Smooth muscle cell (in vitro differentiated cells): ENCODE measurements around the gene BANP. TPM values are rescaled to one million over a fixed set of nuclear protein-coding genes. Genes with fewer than 3 reads are reported as not detected.
"Not testable (repeated sequence)": the region's sequence is repeated elsewhere in the genome, so short reads cannot be mapped to it uniquely, and the experiment has no call there.

Experiments
- DNase-seq: peaks from one replicate; lab custom pipeline; 2025; ENCODE audit not compliant: unreplicated experiment; lab: John Stamatoyannopoulos, UW
- H2AFZ ChIP-seq: fragments of 200-600 bp; sonication (generic); 2 replicates; pipeline ENCODE4 v1.6.0; 2016; ENCODE audit warnings: antibody characterized with exemption, low read depth, mild to moderate bottlenecking
- H3F3A ChIP-seq: fragments of 200-600 bp; sonication (generic); 2 replicates; pipeline ENCODE4 v1.6.0; 2017; ENCODE audit warnings: antibody characterized with exemption, low read depth
- H3K27ac ChIP-seq: fragments of 200-600 bp; sonication (generic); 2 replicates; pipeline ENCODE4 v1.5.1; 2016; ENCODE audit warnings: low read depth, mild to moderate bottlenecking
- H3K27me3 ChIP-seq: fragments of 200-600 bp; sonication (generic); 2 replicates; pipeline ENCODE4 v1.6.1; 2016; ENCODE audit warnings: low read depth, mild to moderate bottlenecking
- H3K36me3 ChIP-seq: fragments of 200-600 bp; sonication (generic); 2 replicates; pipeline ENCODE4 v1.5.1; 2016; ENCODE audit warnings: low read depth
- H3K4me1 ChIP-seq: fragments of 200-600 bp; sonication (generic); 2 replicates; pipeline ENCODE4 v1.5.1; 2016; ENCODE audit warnings: low read depth
- H3K4me2 ChIP-seq: fragments of 200-600 bp; sonication (generic); 2 replicates; pipeline ENCODE4 v1.6.0; 2016; ENCODE audit warnings: mild to moderate bottlenecking
- H3K4me3 ChIP-seq: fragments of 200-600 bp; sonication (generic); 2 replicates; pipeline ENCODE4 v1.5.1; 2016; ENCODE audit warnings: mild to moderate bottlenecking
- H3K79me2 ChIP-seq: fragments of 200-600 bp; sonication (generic); 2 replicates; pipeline ENCODE4 v1.6.0; 2016; ENCODE audit warnings: low read depth, mild to moderate bottlenecking
- H3K9ac ChIP-seq: fragments of 200-600 bp; sonication (generic); 2 replicates; pipeline ENCODE4 v1.6.0; 2016; ENCODE audit warnings: low read depth
- H3K9me3 ChIP-seq: fragments of 200-600 bp; sonication (generic); replicated peaks from 2 replicates; pipeline ENCODE4 v1.5.1; 2016; ENCODE audit warnings: low read depth
- H4K20me1 ChIP-seq: fragments of 200-600 bp; sonication (generic); 2 replicates; pipeline ENCODE4 v1.6.0; 2016; ENCODE audit warnings: low read depth
- WGBS: methylation state at CpG from one replicate; pipeline ENCODE4 v1.1.7; 2016; ENCODE audit warnings: low lambda C conversion rate; 5-methylcytosine and 5-hydroxymethylcytosine counted together
- polyA plus RNA-seq: library from polyadenylated mRNA; unstranded; fragments of >200 nt; fragmentation: Nextera tagmentation; extraction: Ambion mirVana; gene quantifications from 2 replicates; pipeline ENCODE4 v1.2.1, GENCODE V29; 2016
- total RNA-seq: library from RNA; depleted of rRNA; stranded (reverse); fragments of >200 nt; gene quantifications from 2 replicates; pipeline ENCODE4 v1.2.3, GENCODE V29; 2014
- TF ChIP-seq, protein P1 (sequence below): fragments of 200-600 bp; sonication (generic); IDR thresholded peaks from 2 replicates; pipeline ENCODE4 v1.5.1; 2017; ENCODE audit warnings: borderline replicate concordance, mild to moderate bottlenecking, antibody characterized with exemption; ENCODE audit not compliant: insufficient read depth, poor library complexity, severe bottlenecking

BANP gene
- total and polyA plus RNA-seq, 2 experiments from 2014 or later = 11.5 to 19.5 TPM

- H4K20me1 ChIP-seq = peaks cover 37% of the 10 kb centered on the region
- H3K4me1 ChIP-seq, H2AFZ ChIP-seq, H3F3A ChIP-seq, H3K27ac ChIP-seq, H3K9me3 ChIP-seq, H3K4me3 ChIP-seq, H3K79me2 ChIP-seq, DNase-seq, H3K9ac ChIP-seq, H3K36me3 ChIP-seq, H3K4me2 ChIP-seq, H3K27me3 ChIP-seq: not testable (repeated sequence)
- 83% methylated on average over 4 of the region's 4 CpGs for whole genome bisulfite sequencing
Measured at GRCh38 chr16:87990254-87990653, 39.0 kb downstream of the BANP start.

GRCh38 chr16:87992142-87992541, 40.9 kb downstream of the BANP start:
- H3K4me1 ChIP-seq, H3K9me3 ChIP-seq, H3K27me3 ChIP-seq, H3K4me2 ChIP-seq, H3F3A ChIP-seq, H3K79me2 ChIP-seq, H3K27ac ChIP-seq, H3K9ac ChIP-seq, H3K36me3 ChIP-seq, DNase-seq, H2AFZ ChIP-seq, H3K4me3 ChIP-seq: not testable (repeated sequence)
- H4K20me1 ChIP-seq = peaks cover 49% of the 10 kb centered on the region
- WGBS = 97% methylated on average over 7 of the region's 7 CpGs

- TF ChIP-seq, protein P1, sequence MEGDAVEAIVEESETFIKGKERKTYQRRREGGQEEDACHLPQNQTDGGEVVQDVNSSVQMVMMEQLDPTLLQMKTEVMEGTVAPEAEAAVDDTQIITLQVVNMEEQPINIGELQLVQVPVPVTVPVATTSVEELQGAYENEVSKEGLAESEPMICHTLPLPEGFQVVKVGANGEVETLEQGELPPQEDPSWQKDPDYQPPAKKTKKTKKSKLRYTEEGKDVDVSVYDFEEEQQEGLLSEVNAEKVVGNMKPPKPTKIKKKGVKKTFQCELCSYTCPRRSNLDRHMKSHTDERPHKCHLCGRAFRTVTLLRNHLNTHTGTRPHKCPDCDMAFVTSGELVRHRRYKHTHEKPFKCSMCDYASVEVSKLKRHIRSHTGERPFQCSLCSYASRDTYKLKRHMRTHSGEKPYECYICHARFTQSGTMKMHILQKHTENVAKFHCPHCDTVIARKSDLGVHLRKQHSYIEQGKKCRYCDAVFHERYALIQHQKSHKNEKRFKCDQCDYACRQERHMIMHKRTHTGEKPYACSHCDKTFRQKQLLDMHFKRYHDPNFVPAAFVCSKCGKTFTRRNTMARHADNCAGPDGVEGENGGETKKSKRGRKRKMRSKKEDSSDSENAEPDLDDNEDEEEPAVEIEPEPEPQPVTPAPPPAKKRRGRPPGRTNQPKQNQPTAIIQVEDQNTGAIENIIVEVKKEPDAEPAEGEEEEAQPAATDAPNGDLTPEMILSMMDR = no peak
- H2AFZ ChIP-seq = no peak overlapping the region
- no peaks in the 10 kb centered on the region for H3K9me3 ChIP-seq
- H3K27ac ChIP-seq = no peak overlapping the region
- no peak for DNase-seq
- no peaks in the 10 kb centered on the region for H3K4me1 ChIP-seq
- 97% methylated on average over 17 of the region's 17 CpGs for WGBS
- no peak overlapping the region for H3K4me3 ChIP-seq
- no peaks in the 10 kb centered on the region for H3K79me2 ChIP-seq
- H3F3A ChIP-seq = no peaks in the 10 kb centered on the region
- no peak overlapping the region for H3K4me2 ChIP-seq
- no peaks in the 10 kb centered on the region for H3K36me3 ChIP-seq
- peaks cover 63% of the 10 kb centered on the region for H4K20me1 ChIP-seq
- no peak overlapping the region for H3K9ac ChIP-seq
- H3K27me3 ChIP-seq = no peaks in the 10 kb centered on the region
Measured at GRCh38 chr16:87993901-87994300, 42.7 kb downstream of the BANP start.

GRCh38 chr16:87995644-87996043, 44.4 kb downstream of the BANP start:
- no peak overlapping the region for H3K4me2 ChIP-seq
- no peak overlapping the region for H3K27ac ChIP-seq
- WGBS = 91% methylated on average over 17 of the region's 17 CpGs
- no peaks in the 10 kb centered on the region for H3K27me3 ChIP-seq
- H3K79me2 ChIP-seq = no peaks in the 10 kb centered on the region
- no peaks in the 10 kb centered on the region for H3K36me3 ChIP-seq
- no peak overlapping the region for H3K4me3 ChIP-seq
- DNase-seq = no peak
- peaks cover 61% of the 10 kb centered on the region for H4K20me1 ChIP-seq
- no peaks in the 10 kb centered on the region for H3K4me1 ChIP-seq
- H3K9me3 ChIP-seq = no peaks in the 10 kb centered on the region
- TF ChIP-seq, protein P1 = no peak
- no peaks in the 10 kb centered on the region for H3F3A ChIP-seq
- no peak overlapping the region for H3K9ac ChIP-seq
- H2AFZ ChIP-seq = no peak overlapping the region
